Activated naive CD4-positive, alpha-beta T cell treated with anti-CD3 and anti-CD28 coated beads, Interleukin-2, amount 10 ng/mL, durations not matched to agents 7 days and 5 days (primary cell): ENCODE results near the gene CMTM3.
A peak's percentile ranks its signal among the peaks of the same experiment; 100 is the strongest.

Experiments
- CTCF ChIA-PET: fragments of 350-600 bp; sonication (Branson Sonifier 250); formaldehyde crosslinking; loops from one replicate; lab custom pipeline; 2021; ENCODE audit warnings: antibody characterized with exemption; lab: Charles Lee
- DNase-seq: peaks from one replicate; pipeline ENCODE4 v3.0.0-alpha.2; 2020
- H3K27ac Mint-ChIP-seq: one replicate; pipeline ENCODE4 v1.8.0; 2021; ENCODE audit warnings: mild to moderate bottlenecking, moderate library complexity, mixed read lengths
- H3K27me3 Mint-ChIP-seq: one replicate; pipeline ENCODE4 v1.8.0; 2021; ENCODE audit warnings: mild to moderate bottlenecking, mixed read lengths
- H3K36me3 Mint-ChIP-seq: one replicate; pipeline ENCODE4 v1.8.0; 2021; ENCODE audit warnings: mixed read lengths
- H3K4me1 Mint-ChIP-seq: one replicate; pipeline ENCODE4 v1.8.0; 2021; ENCODE audit warnings: mixed read lengths
- H3K4me3 Mint-ChIP-seq: one replicate; pipeline ENCODE4 v1.8.0; 2021; ENCODE audit warnings: mild to moderate bottlenecking, moderate library complexity, mixed read lengths
- H3K9me3 Mint-ChIP-seq: one replicate; pipeline ENCODE4 v1.8.0; 2021; ENCODE audit warnings: mixed read lengths

Gene CMTM3

GRCh38 chr16:66640724-66641314 is 36.3 kb downstream of the CMTM3 start:
- Mint-ChIP-seq H3K27ac (no peak overlapping the region), H3K9me3 (no peaks in the 10 kb centered on the region), H3K4me3 (no peak overlapping the region), H3K36me3 (no peaks in the 10 kb centered on the region), H3K4me1 (no peaks in the 10 kb centered on the region), H3K27me3 (peaks cover 31% of the 10 kb centered on the region)
- CTCF ChIA-PET = no interaction called here
- no peak for DNase-seq

GRCh38 chr16:66641387-66641786 is 36.9 kb downstream of the CMTM3 start:
- DNase-seq = no peak
- no peak overlapping the region for H3K27ac Mint-ChIP-seq
- CTCF ChIA-PET = no interaction called here
- H3K9me3 Mint-ChIP-seq = no peaks in the 10 kb centered on the region
- peaks cover 31% of the 10 kb centered on the region for H3K27me3 Mint-ChIP-seq
- no peak overlapping the region for H3K4me3 Mint-ChIP-seq
- H3K4me1 Mint-ChIP-seq = no peaks in the 10 kb centered on the region
- no peaks in the 10 kb centered on the region for H3K36me3 Mint-ChIP-seq

GRCh38 chr16:66647866-66648265 is 43.4 kb downstream of the CMTM3 start:
- no peak overlapping the region for H3K4me3 Mint-ChIP-seq
- CTCF ChIA-PET = interaction anchor here (0.9 to 1.4 kb wide), 2 partner anchors 9 to 39 kb away, joined by 3 to 5 read pairs; no protein-coding TSS in a partner anchor
- no peaks in the 10 kb centered on the region for H3K36me3 Mint-ChIP-seq
- peaks cover 20% of the 10 kb centered on the region for H3K27me3 Mint-ChIP-seq
- H3K9me3 Mint-ChIP-seq = no peaks in the 10 kb centered on the region
- peaks cover 15% of the 10 kb centered on the region for H3K4me1 Mint-ChIP-seq
- no peak overlapping the region for H3K27ac Mint-ChIP-seq
- no peak for DNase-seq

- no peaks in the 10 kb centered on the region for H3K36me3 Mint-ChIP-seq
- H3K4me3 Mint-ChIP-seq = no peak overlapping the region
- H3K4me1 Mint-ChIP-seq = peaks cover 18% of the 10 kb centered on the region
- DNase-seq = no peak
- H3K27ac Mint-ChIP-seq = no peak overlapping the region
- peaks cover 18% of the 10 kb centered on the region for H3K27me3 Mint-ChIP-seq
- CTCF ChIA-PET = interaction anchor here (1.2 to 1.4 kb wide), 2 partner anchors 10 to 13 kb away, joined by 5 to 6 read pairs; no protein-coding TSS in a partner anchor
- H3K9me3 Mint-ChIP-seq = no peaks in the 10 kb centered on the region
Measured at GRCh38 chr16:66649167-66649566, 44.7 kb downstream of the CMTM3 start.

GRCh38 chr16:66649636-66650205 is 45.2 kb downstream of the CMTM3 start:
- Mint-ChIP-seq H3K9me3 (no peaks in the 10 kb centered on the region), H3K4me3 (no peak overlapping the region), H3K27me3 (peaks cover 20% of the 10 kb centered on the region), H3K4me1 (peaks cover 18% of the 10 kb centered on the region), H3K27ac (no peak overlapping the region), H3K36me3 (no peaks in the 10 kb centered on the region)
- DNase-seq = no peak
- CTCF ChIA-PET = interaction anchor here (0.9 to 2.1 kb wide), 9 partner anchors 9 to 218 kb away, joined by 3 to 11 read pairs (median 7); no protein-coding TSS in a partner anchor

- DNase-seq = peak; percentile 89
- Mint-ChIP-seq H3K4me3 (peak overlapping the region; percentile 17), H3K27me3 (peaks cover 26% of the 10 kb centered on the region), H3K27ac (no peak overlapping the region), H3K9me3 (no peaks in the 10 kb centered on the region), H3K4me1 (peaks cover 18% of the 10 kb centered on the region), H3K36me3 (no peaks in the 10 kb centered on the region)
- CTCF ChIA-PET = interaction anchor here (0.7 to 3.6 kb wide), 30 partner anchors 8 to 260 kb away, joined by 3 to 28 read pairs (median 4); no protein-coding TSS in a partner anchor
Measured at GRCh38 chr16:66650707-66651473, 46.4 kb downstream of the CMTM3 start.

GRCh38 chr16:66651474-66651765 is 46.9 kb downstream of the CMTM3 start:
- CTCF ChIA-PET = interaction anchor here (0.7 to 3.6 kb wide), 25 partner anchors 8 to 261 kb away, joined by 3 to 28 read pairs (median 6); no protein-coding TSS in a partner anchor
- H3K4me3 Mint-ChIP-seq = no peak overlapping the region
- H3K4me1 Mint-ChIP-seq = peaks cover 18% of the 10 kb centered on the region
- no peaks in the 10 kb centered on the region for H3K36me3 Mint-ChIP-seq
- DNase-seq = no peak
- peaks cover 26% of the 10 kb centered on the region for H3K27me3 Mint-ChIP-seq
- no peak overlapping the region for H3K27ac Mint-ChIP-seq
- no peaks in the 10 kb centered on the region for H3K9me3 Mint-ChIP-seq

GRCh38 chr16:66651965-66652364 is 47.5 kb downstream of the CMTM3 start:
- Mint-ChIP-seq H3K27me3 (peaks cover 26% of the 10 kb centered on the region), H3K27ac (no peak overlapping the region), H3K4me1 (peaks cover 18% of the 10 kb centered on the region), H3K9me3 (no peaks in the 10 kb centered on the region), H3K36me3 (no peaks in the 10 kb centered on the region), H3K4me3 (no peak overlapping the region)
- DNase-seq = no peak
- CTCF ChIA-PET = interaction anchor here (1.0 to 3.6 kb wide), 13 partner anchors 10 to 261 kb away, joined by 3 to 28 read pairs (median 7); no protein-coding TSS in a partner anchor

GRCh38 chr16:66652661-66653360 is 48.3 kb downstream of the CMTM3 start:
- Mint-ChIP-seq H3K9me3 (no peaks in the 10 kb centered on the region), H3K27me3 (peaks cover 30% of the 10 kb centered on the region), H3K36me3 (no peaks in the 10 kb centered on the region), H3K4me1 (peaks cover 18% of the 10 kb centered on the region), H3K4me3 (no peak overlapping the region), H3K27ac (no peak overlapping the region)
- no peak for DNase-seq
- CTCF ChIA-PET = interaction anchor here (1.0 to 3.6 kb wide), 3 partner anchors 9 to 215 kb away, joined by 3 to 28 read pairs (median 6); no protein-coding TSS in a partner anchor

GRCh38 chr16:66653581-66654350 is 49.3 kb downstream of the CMTM3 start:
- no peak overlapping the region for H3K27ac Mint-ChIP-seq
- H3K4me3 Mint-ChIP-seq = no peak overlapping the region
- peaks cover 36% of the 10 kb centered on the region for H3K27me3 Mint-ChIP-seq
- H3K9me3 Mint-ChIP-seq = no peaks in the 10 kb centered on the region
- DNase-seq = no peak
- H3K4me1 Mint-ChIP-seq = peaks cover 22% of the 10 kb centered on the region
- CTCF ChIA-PET = interaction anchor here (1.3 to 3.6 kb wide), 2 partner anchors 8 to 214 kb away, joined by 3 to 28 read pairs; no protein-coding TSS in a partner anchor
- no peaks in the 10 kb centered on the region for H3K36me3 Mint-ChIP-seq

- Mint-ChIP-seq H3K27me3 (peaks cover 31% of the 10 kb centered on the region), H3K36me3 (no peaks in the 10 kb centered on the region), H3K4me1 (peaks cover 11% of the 10 kb centered on the region), H3K4me3 (no peak overlapping the region), H3K27ac (no peak overlapping the region), H3K9me3 (no peaks in the 10 kb centered on the region)
- no peak for DNase-seq
- CTCF ChIA-PET = no interaction called here
Measured at GRCh38 chr16:66656547-66656946, 52.0 kb downstream of the CMTM3 start.

GRCh38 chr16:66658143-66658859 is 53.8 kb downstream of the CMTM3 start:
- CTCF ChIA-PET = interaction anchor here (1.0 to 2.0 kb wide), 3 partner anchors 7 to 210 kb away, joined by 3 to 7 read pairs (median 5); no protein-coding TSS in a partner anchor
- DNase-seq = no peak
- Mint-ChIP-seq H3K4me3 (no peak overlapping the region), H3K27me3 (peaks cover 40% of the 10 kb centered on the region), H3K4me1 (peaks cover 4% of the 10 kb centered on the region), H3K36me3 (no peaks in the 10 kb centered on the region), H3K27ac (no peak overlapping the region), H3K9me3 (no peaks in the 10 kb centered on the region)

GRCh38 chr16:66658860-66659190 is 54.3 kb downstream of the CMTM3 start:
- Mint-ChIP-seq H3K36me3 (no peaks in the 10 kb centered on the region), H3K4me3 (no peak overlapping the region), H3K27ac (no peak overlapping the region), H3K9me3 (no peaks in the 10 kb centered on the region), H3K4me1 (peaks cover 4% of the 10 kb centered on the region), H3K27me3 (peaks cover 40% of the 10 kb centered on the region)
- CTCF ChIA-PET = interaction anchor here (1.0 to 2.0 kb wide), 3 partner anchors 8 to 209 kb away, joined by 3 to 7 read pairs (median 5); no protein-coding TSS in a partner anchor
- no peak for DNase-seq
